GM12878 (cell line): ENCODE data around the gene ARL11.
"Not testable (repeated sequence)": the region's sequence is repeated elsewhere in the genome, so short reads cannot be mapped to it uniquely, and the experiment has no call there.

Source experiments
- CTCF ChIP-seq, 3 experiments: IDR thresholded peaks in 2 of 3; conservative IDR thresholded peaks in 1 of 3; 2 replicates each; pipeline ENCODE4 v1.5.1; 2011; ENCODE audit warnings: low read depth in 3 of 3, low read length in 3 of 3, mild to moderate bottlenecking in 3 of 3, control low read depth in 2 of 3, moderate library complexity in 2 of 3, inconsistent platforms in 1 of 3, mixed read lengths in 1 of 3; ENCODE audit not compliant: control insufficient read depth in 2 of 3, insufficient read depth in 1 of 3; ENCODE audit errors: extremely low read depth in 1 of 3
- HDAC6 ChIP-seq: fragments of 200-600 bp; sonication (generic); IDR thresholded peaks from one replicate; pipeline ENCODE4 v1.8.0; 2017; ENCODE audit warnings: antibody characterized with exemption; ENCODE audit not compliant: unreplicated experiment
- MEF2A ChIP-seq: IDR thresholded peaks from 2 replicates; pipeline ENCODE4 v1.6.1; 2011; ENCODE audit warnings: low read depth, mild to moderate bottlenecking, low read length, moderate library complexity; ENCODE audit not compliant: insufficient read depth
- POLR2A ChIP-seq: IDR thresholded peaks from 2 replicates; pipeline ENCODE4 v1.6.1; 2011; ENCODE audit warnings: low read depth, mild to moderate bottlenecking, low read length

- TF ChIP-seq CTCF (IDR thresholded peaks at IDR 0.05 in 2 of 3, conservative IDR thresholded peaks at IDR 0.05 in 1 of 3; ENCODE audit: control insufficient read depth in 2 of 3, extremely low read depth in 1 of 3, insufficient read depth in 1 of 3, low read depth in 3 of 3, low read length in 3 of 3); POLR2A; HDAC6; MEF2A: not testable (repeated sequence)
Observed at GRCh38 chr13:49602615-49603014, 25.7 kb upstream of the ARL11 start.
